Suprapubic skin (tissue), 4 donors: ENCODE measurements around the gene PIAS1.

Experiments used
- CTCF ChIP-seq, 2 donors: fragments of 200-600 bp in 1 of 2; fragments of 450-650 bp in 1 of 2; sonication (generic) in 1 of 2; IDR thresholded peaks; one replicate each; pipeline ENCODE4 v1.5.1; 2016 to 2019; ENCODE audit warnings: antibody characterized with exemption in 2 of 2, mild to moderate bottlenecking in 1 of 2, moderate library complexity in 1 of 2
- POLR2A ChIP-seq, 2 donors: fragments of 450-650 bp; IDR thresholded peaks; one replicate each; pipeline ENCODE4 v1.6.1; 2017; ENCODE audit warnings: antibody characterized with exemption in 2 of 2, mild to moderate bottlenecking in 2 of 2, moderate library complexity in 2 of 2
- POLR2AphosphoS5 ChIP-seq, 3 donors: sonication (generic); formaldehyde crosslinking; IDR thresholded peaks; one replicate each; pipeline ENCODE4 v1.6.1; 2017; ENCODE audit warnings: antibody characterized with exemption in 3 of 3

GRCh38 chr15:68230157-68231100 lies 176.3 kb downstream of the PIAS1 start:
- TF ChIP-seq CTCF (IDR thresholded peaks at IDR 0.05) (no peak), POLR2A (IDR thresholded peaks at IDR 0.05) (no peak), POLR2AphosphoS5 (IDR thresholded peaks at IDR 0.05) (no peak)
